H1 (cell line): ENCODE data around the gene NFATC1. TPM values are rescaled to one million over a fixed set of nuclear protein-coding genes. Genes with fewer than 3 reads are reported as not detected.

ENCODE experiments used
- GTF2F1 ChIP-seq: IDR thresholded peaks from 2 replicates; pipeline ENCODE4 v1.6.1; 2012; ENCODE audit warnings: low read depth, low read length, improper control_type of control experiment, borderline replicate concordance
- KDM5A ChIP-seq: fragments of 200-600 bp; IDR thresholded peaks from 2 replicates; pipeline ENCODE4 v1.7.1; 2012; ENCODE audit warnings: mild to moderate bottlenecking, low read length, inconsistent platforms, mixed read lengths
- SP4 ChIP-seq: IDR thresholded peaks from 2 replicates; pipeline ENCODE4 v1.6.1; 2012; ENCODE audit warnings: low read length, inconsistent platforms
- polyA plus RNA-seq, 7 experiments: library from polyadenylated mRNA; depleted of rRNA in 3 of 7; stranded (reverse) in 5 of 7; unstranded in 2 of 7; fragments of >200 nt in 5 of 7; fragments of 200-250 nt in 2 of 7; gene quantifications; 1 replicate in 5 of 7; 2 replicates in 1 of 7; 4 replicates in 1 of 7; pipeline versions ENCODE4 v1.2.1 to v1.2.3, GENCODE V29; 2011 to 2013; ENCODE audit warnings: missing spikeins in 2 of 7, mixed read lengths in 2 of 7
- total RNA-seq: library from RNA; stranded (reverse); fragmentation: NEBNext Ultra II Directional; extraction: Animal tissue kit (Norgen Biotek cat#: 25700); gene quantifications from 2 replicates; pipeline ENCODE4 v1.2.1, GENCODE V29; 2021

Gene NFATC1
- total and polyA plus RNA-seq, 2 of the 8 experiments (the other 6 are each of a cell fraction or from before 2014, with no cell fraction given): 2.0 to 6.6 TPM

DNA sequence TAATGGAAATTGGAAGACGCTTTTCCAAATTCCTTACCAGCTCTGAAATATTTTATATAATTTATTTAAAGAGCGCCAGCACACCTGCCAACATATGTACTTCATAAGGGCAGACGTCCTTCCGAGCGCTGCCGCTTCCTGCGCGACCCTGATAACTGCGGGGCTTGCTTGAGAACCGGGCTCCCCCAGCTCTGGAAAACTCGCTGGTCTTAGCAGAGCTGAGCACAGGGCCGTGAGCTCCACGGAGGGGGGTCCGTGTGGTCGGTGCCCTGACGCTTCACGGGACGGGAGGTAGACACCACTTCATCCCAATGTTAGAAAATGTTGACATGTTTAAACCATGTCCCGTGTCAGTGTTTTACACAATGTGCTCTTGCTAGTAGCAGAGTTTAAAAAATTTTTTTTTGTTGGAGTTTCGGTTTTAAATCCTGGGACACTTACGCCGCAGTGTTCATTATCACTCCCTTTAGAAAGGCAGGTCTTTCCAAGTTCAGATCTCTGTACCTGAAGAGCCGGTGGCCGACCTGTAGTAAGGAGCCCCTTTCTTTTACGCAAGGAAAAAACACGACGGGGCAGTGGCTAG lies 1.6 kb downstream of the NFATC1 start (continued):
- no peak for TF ChIP-seq KDM5A
- TF ChIP-seq GTF2F1: no peak
- TF ChIP-seq SP4: no peak
